HepG2 (cell line): Measurements from ENCODE around the gene WNT5B. TPM values are rescaled to one million over a fixed set of nuclear protein-coding genes. Genes with fewer than 3 reads are reported as not detected.

Source experiments
- ATAD3A ChIP-seq: sonication (generic); formaldehyde crosslinking; IDR thresholded peaks from 2 replicates; pipeline ENCODE4 v1.4.0; 2020; ENCODE audit warnings: missing genetic modification reagents
- CREM ChIP-seq, 2 experiments: sonication (generic) in 1 of 2; formaldehyde crosslinking in 1 of 2; IDR thresholded peaks; 2 replicates each; pipeline versions ENCODE4 v1.4.0 to v1.6.1; 2016 to 2020; ENCODE audit warnings: antibody characterized with exemption in 1 of 2, mild to moderate bottlenecking in 1 of 2, missing genetic modification reagents in 1 of 2
- ERF ChIP-seq: IDR thresholded peaks from 2 replicates; pipeline ENCODE4 v1.6.1; 2018; ENCODE audit warnings: missing biosample characterization, missing genetic modification reagents
- HNRNPL ChIP-seq: fragments of 200-400 bp; formaldehyde crosslinking; IDR thresholded peaks from 2 replicates; pipeline ENCODE4 v1.6.1; 2017; ENCODE audit warnings: mild to moderate bottlenecking, low read depth, low read length
- KDM5A ChIP-seq: fragments of 200-600 bp; sonication (generic); IDR thresholded peaks from 2 replicates; pipeline ENCODE4 v1.7.0; 2018; ENCODE audit warnings: antibody characterized with exemption, mild to moderate bottlenecking, low read length, borderline replicate concordance
- MEF2D ChIP-seq: sonication (generic); formaldehyde crosslinking; IDR thresholded peaks from 2 replicates; pipeline ENCODE4 v1.5.1; 2020; ENCODE audit warnings: mild to moderate bottlenecking, missing genetic modification reagents
- MIER3 ChIP-seq: IDR thresholded peaks from 2 replicates; pipeline ENCODE4 v1.6.1; 2016; ENCODE audit warnings: missing compliant biosample characterization, borderline replicate concordance
- POGZ ChIP-seq: sonication (generic); formaldehyde crosslinking; IDR thresholded peaks from 2 replicates; pipeline ENCODE4 v1.4.0; 2020; ENCODE audit warnings: mild to moderate bottlenecking, missing genetic modification reagents
- RBFOX2 ChIP-seq: fragments of 200-400 bp; formaldehyde crosslinking; IDR thresholded peaks from 2 replicates; pipeline ENCODE4 v1.6.1; 2017; ENCODE audit warnings: low read depth, mild to moderate bottlenecking, low read length
- SKI ChIP-seq: fragments of 450-650 bp; IDR thresholded peaks from one replicate; pipeline ENCODE4 v1.6.1; 2018; ENCODE audit warnings: mild to moderate bottlenecking; ENCODE audit not compliant: partially characterized antibody
- SMAD1 ChIP-seq: sonication (generic); formaldehyde crosslinking; IDR thresholded peaks from 2 replicates; pipeline ENCODE4 v1.4.0; 2020; ENCODE audit warnings: missing genetic modification reagents, low read depth, mild to moderate bottlenecking, borderline replicate concordance
- TCF12 ChIP-seq, 2 experiments: fragments of 450-650 bp in 1 of 2; sonication (generic) in 1 of 2; formaldehyde crosslinking in 1 of 2; IDR thresholded peaks; 2 replicates each; pipeline versions ENCODE4 v1.6.1 to v1.8.0; 2017 to 2022; ENCODE audit warnings: antibody characterized with exemption in 1 of 2, mild to moderate bottlenecking in 1 of 2, missing genetic modification reagents in 1 of 2, moderate library complexity in 1 of 2
- U2AF2 ChIP-seq: fragments of 200-400 bp; formaldehyde crosslinking; IDR thresholded peaks from 2 replicates; pipeline ENCODE4 v1.6.1; 2017; ENCODE audit warnings: low read depth, mild to moderate bottlenecking, low read length
- ZBTB7B ChIP-seq: sonication (generic); formaldehyde crosslinking; IDR thresholded peaks from 2 replicates; pipeline ENCODE4 v1.4.0; 2020; ENCODE audit warnings: missing genetic modification reagents
- ZNF207 ChIP-seq: fragments of 450-650 bp; IDR thresholded peaks from 2 replicates; pipeline ENCODE4 v1.6.1; 2016; ENCODE audit warnings: antibody characterized with exemption, borderline replicate concordance
- ZNF605 ChIP-seq: sonication (generic); formaldehyde crosslinking; IDR thresholded peaks from 2 replicates; pipeline ENCODE4 v1.8.0; 2022; ENCODE audit warnings: mild to moderate bottlenecking, missing genetic modification reagents
- ZNF761 ChIP-seq: sonication (generic); formaldehyde crosslinking; conservative IDR thresholded peaks from 2 replicates; pipeline ENCODE4 v1.4.0; 2020; ENCODE audit warnings: mild to moderate bottlenecking, missing genetic modification reagents
- polyA plus RNA-seq, 8 experiments: library from polyadenylated mRNA; depleted of rRNA in 3 of 8; stranded (reverse) in 7 of 8; unstranded in 1 of 8; fragments of >200 nt; fragmentation: Illumina TruSeq in 4 of 8; extraction: Trizol in 4 of 8; gene quantifications; 2 replicates each; pipeline versions ENCODE4 v1.2.1 to v1.2.3, GENCODE V29; 2011 to 2016; ENCODE audit warnings: low read depth in 4 of 8, missing spikeins in 1 of 8, mixed read lengths in 1 of 8; ENCODE audit not compliant: insufficient read depth in 1 of 8
- total RNA-seq, 5 experiments: library from RNA; depleted of rRNA; stranded (reverse); fragments of >200 nt; fragmentation: Illumina TruSeq; extraction: Trizol; gene quantifications; 2 replicates each; pipeline ENCODE4 v1.2.3, GENCODE V29; 2016; ENCODE audit warnings: low read depth in 1 of 5
- TF ChIP-seq, protein P1 (sequence below): sonication (generic); formaldehyde crosslinking; IDR thresholded peaks from 2 replicates; pipeline ENCODE4 v1.4.0; 2020; ENCODE audit warnings: missing genetic modification reagents, low read depth, mild to moderate bottlenecking, borderline replicate concordance
- TF ChIP-seq, protein P2 (sequence below): sonication (generic); formaldehyde crosslinking; IDR thresholded peaks from 2 replicates; pipeline ENCODE4 v1.8.0; 2022; ENCODE audit warnings: missing genetic modification reagents, mild to moderate bottlenecking, inconsistent platforms, borderline replicate concordance
- TF ChIP-seq, protein P3 (sequence below): sonication (generic); formaldehyde crosslinking; IDR thresholded peaks from 2 replicates; pipeline ENCODE4 v1.4.0; 2020; ENCODE audit warnings: missing genetic modification reagents, mild to moderate bottlenecking, borderline replicate concordance
- TF ChIP-seq, protein P4 (sequence below): IDR thresholded peaks from 2 replicates; pipeline ENCODE4 v1.6.1; 2016; ENCODE audit warnings: missing genetic modification reagents, missing compliant biosample characterization
- TF ChIP-seq, protein P5 (sequence below): IDR thresholded peaks from 2 replicates; pipeline ENCODE4 v1.6.1; 2012; ENCODE audit warnings: low read depth, low read length, improper control_type of control experiment

WNT5B gene
- total and polyA plus RNA-seq, 2 of the 13 experiments (the other 11 are each of a cell fraction or from before 2014, with no cell fraction given) = 0.04 TPM; not detected in 1

DNA sequence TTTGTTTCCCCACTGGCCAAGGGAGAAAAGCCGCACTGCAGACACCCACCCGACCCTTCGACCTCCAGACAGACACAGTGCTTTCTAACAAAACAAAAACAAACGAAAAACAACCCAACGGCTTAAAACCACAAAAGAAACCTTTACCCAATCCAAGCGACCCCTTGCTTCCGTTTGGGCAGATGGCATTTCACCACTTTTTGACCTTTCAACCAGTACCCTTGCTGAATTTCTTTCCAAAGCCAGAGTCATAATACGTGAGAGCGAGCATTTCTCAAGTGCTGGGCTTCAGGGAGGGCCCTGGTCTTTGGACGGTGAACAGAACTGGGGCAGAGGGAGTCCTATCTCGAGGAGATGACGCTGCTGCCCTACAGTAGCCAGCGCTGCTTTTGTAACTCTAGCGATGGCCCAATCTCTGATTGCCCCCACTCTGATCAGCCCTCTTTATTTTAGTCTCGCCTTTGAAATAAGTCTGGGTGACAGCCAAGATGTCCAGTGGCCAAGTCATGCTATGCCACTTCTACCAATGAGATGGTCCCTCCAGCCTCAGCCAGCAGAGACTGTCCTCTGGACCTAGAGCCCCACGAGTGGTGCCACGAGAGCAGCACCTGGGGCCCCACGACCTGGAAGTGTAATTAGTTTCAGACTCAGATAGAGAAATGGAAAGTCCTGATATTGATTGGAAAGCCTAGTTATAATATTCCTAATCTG is 40.0 kb downstream of the WNT5B start (continued):
- TF ChIP-seq CREM (IDR thresholded peaks at IDR 0.05) = peak; percentile 81
- TF ChIP-seq CREM (CRISPR knock-in tag; IDR thresholded peaks at IDR 0.05) = no peak
- no peak for TF ChIP-seq TCF12 (IDR thresholded peaks at IDR 0.05)
- peak; percentile 79; the same call in 1 of the 2 replicates for TF ChIP-seq TCF12 (CRISPR knock-in tag; IDR thresholded peaks at IDR 0.05)
- no peak for TF ChIP-seq U2AF2
- TF ChIP-seq ZBTB7B (CRISPR knock-in tag) = peak; percentile 66
- peak; percentile 38; the same call in 1 of the 2 replicates for TF ChIP-seq MIER3
- TF ChIP-seq SKI = peak; percentile 98
- TF ChIP-seq, protein P1, sequence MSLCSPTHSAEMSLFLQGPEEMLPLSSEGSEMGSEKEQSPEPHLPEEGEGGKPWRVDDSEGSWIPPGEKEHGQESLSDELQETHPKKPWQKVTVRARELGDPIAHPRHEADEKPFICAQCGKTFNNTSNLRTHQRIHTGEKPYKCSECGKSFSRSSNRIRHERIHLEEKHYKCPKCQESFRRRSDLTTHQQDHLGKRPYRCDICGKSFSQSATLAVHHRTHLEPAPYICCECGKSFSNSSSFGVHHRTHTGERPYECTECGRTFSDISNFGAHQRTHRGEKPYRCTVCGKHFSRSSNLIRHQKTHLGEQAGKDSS (CRISPR knock-in tag) = peak; percentile 26; the same call in 1 of the 2 replicates
- TF ChIP-seq, protein P2, sequence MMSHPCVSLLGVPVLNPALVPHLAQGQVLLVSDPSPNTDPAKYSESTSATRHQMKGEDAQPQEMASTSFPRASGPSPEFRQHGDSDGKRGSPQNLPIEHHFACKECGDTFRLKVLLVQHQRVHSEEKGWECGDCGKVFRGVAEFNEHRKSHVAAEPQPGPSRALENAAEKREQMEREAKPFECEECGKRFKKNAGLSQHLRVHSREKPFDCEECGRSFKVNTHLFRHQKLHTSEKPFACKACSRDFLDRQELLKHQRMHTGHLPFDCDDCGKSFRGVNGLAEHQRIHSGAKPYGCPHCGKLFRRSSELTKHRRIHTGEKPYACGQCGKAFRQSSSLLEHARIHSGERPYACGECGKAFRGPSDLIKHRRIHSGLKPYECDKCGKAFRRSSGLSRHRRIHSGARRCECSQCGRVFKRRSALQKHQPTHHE (CRISPR knock-in tag) = no peak
- TF ChIP-seq HNRNPL = no peak
- TF ChIP-seq ZNF207 = no peak
- TF ChIP-seq ERF (CRISPR knock-in tag) = peak; percentile 84
- no peak for TF ChIP-seq RBFOX2
- TF ChIP-seq KDM5A = no peak
- TF ChIP-seq SMAD1 = no peak
- TF ChIP-seq, protein P3, sequence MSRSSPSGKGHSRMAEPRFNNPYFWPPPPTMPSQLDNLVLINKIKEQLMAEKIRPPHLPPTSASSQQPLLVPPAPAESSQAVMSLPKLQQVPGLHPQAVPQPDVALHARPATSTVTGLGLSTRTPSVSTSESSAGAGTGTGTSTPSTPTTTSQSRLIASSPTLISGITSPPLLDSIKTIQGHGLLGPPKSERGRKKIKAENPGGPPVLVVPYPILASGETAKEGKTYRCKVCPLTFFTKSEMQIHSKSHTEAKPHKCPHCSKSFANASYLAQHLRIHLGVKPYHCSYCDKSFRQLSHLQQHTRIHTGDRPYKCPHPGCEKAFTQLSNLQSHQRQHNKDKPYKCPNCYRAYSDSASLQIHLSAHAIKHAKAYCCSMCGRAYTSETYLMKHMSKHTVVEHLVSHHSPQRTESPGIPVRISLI (CRISPR knock-in tag) = peak; percentile 43; the same call in 1 of the 2 replicates
- no peak for TF ChIP-seq ATAD3A (CRISPR knock-in tag)
- TF ChIP-seq POGZ (CRISPR knock-in tag) = peak; percentile 36; the same call in 1 of the 2 replicates
- TF ChIP-seq ZNF761 (CRISPR knock-in tag) = no peak
- peak; percentile 68 for TF ChIP-seq MEF2D (CRISPR knock-in tag)
- TF ChIP-seq, protein P4, sequence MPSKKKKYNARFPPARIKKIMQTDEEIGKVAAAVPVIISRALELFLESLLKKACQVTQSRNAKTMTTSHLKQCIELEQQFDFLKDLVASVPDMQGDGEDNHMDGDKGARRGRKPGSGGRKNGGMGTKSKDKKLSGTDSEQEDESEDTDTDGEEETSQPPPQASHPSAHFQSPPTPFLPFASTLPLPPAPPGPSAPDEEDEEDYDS = 0 out of 2 replicates have a peak, but pooled peaks have one; percentile 33
- TF ChIP-seq, protein P5, sequence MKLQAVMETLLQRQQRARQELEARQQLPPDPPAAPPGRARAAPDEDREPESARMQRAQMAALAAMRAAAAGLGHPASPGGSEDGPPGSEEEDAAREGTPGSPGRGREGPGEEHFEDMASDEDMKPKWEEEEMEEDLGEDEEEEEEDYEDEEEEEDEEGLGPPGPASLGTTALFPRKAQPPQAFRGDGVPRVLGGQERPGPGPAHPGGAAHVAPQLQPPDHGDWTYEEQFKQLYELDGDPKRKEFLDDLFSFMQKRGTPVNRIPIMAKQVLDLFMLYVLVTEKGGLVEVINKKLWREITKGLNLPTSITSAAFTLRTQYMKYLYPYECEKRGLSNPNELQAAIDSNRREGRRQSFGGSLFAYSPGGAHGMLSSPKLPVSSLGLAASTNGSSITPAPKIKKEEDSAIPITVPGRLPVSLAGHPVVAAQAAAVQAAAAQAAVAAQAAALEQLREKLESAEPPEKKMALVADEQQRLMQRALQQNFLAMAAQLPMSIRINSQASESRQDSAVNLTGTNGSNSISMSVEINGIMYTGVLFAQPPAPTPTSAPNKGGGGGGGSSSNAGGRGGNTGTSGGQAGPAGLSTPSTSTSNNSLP = 0 out of 2 replicates have a peak, but pooled peaks have one; percentile 50
- 0 out of 2 replicates have a peak, but pooled peaks have one; percentile 43 for TF ChIP-seq ZNF605 (CRISPR knock-in tag)
